GM10248 (cell line): ENCODE data around the gene UGT1A6.

ENCODE experiments used
- CTCF ChIA-PET: fragments of 300-600 bp; sonication (Branson Sonifier 250); formaldehyde crosslinking; extraction: SDS; loops from one replicate; lab custom pipeline; 2021; ENCODE audit warnings: antibody characterized with exemption; lab: Yijun Ruan, JAX
- POLR2A ChIA-PET: fragments of 350-650 bp; sonication (Branson Sonifier 250); formaldehyde crosslinking; extraction: SDS; loops from one replicate; lab custom pipeline; 2020; ENCODE audit warnings: antibody characterized with exemption; lab: Yijun Ruan, JAX
- DNase-seq: peaks from one replicate; pipeline ENCODE4 v3.0.0; 2012; ENCODE audit errors: extremely low spot score
- CTCF ChIP-seq: IDR thresholded peaks from 2 replicates; pipeline ENCODE4 v1.5.1; 2012; ENCODE audit warnings: mild to moderate bottlenecking, low read depth; ENCODE audit errors: extremely low read depth, missing control alignments, control extremely low read depth

Gene UGT1A6

GRCh38 chr2:233820774-233821105 is 128.1 kb downstream of the UGT1A6 start:
- no peak for DNase-seq
- no peak for TF ChIP-seq CTCF
- CTCF ChIA-PET = interaction anchor here (1.6 kb wide), 1 partner anchor 31 kb away, joined by 3 read pairs; no protein-coding TSS in a partner anchor
- POLR2A ChIA-PET = no interaction called here

GRCh38 chr2:233821196-233821595 is 128.5 kb downstream of the UGT1A6 start:
- ChIA-PET CTCF (no interaction called here), POLR2A (no interaction called here)
- no peak for DNase-seq
- TF ChIP-seq CTCF = no peak

DNA sequence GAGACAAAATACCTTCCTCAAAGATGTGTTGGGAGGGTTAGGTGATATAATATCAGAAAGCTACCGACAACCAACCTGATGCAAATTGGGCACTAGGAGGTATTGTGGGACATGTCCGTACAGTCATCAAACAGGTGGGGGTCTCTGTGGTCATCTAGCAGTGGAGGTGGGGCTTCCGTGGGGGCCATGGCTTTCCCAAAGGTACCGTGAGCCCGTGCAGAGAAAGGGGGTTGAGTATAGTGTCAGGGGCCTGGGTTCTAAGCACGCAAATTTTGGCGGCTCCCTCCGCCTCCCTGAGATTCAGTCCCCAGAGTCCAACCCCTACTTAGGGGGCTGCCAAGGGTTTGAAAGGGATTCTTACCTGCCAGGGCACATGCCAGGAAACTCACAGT is 129.0 kb downstream of the UGT1A6 start:
- ChIA-PET CTCF (no interaction called here), POLR2A (no interaction called here)
- DNase-seq = no peak
- TF ChIP-seq CTCF = no peak

- CTCF ChIA-PET = no interaction called here
- TF ChIP-seq CTCF = no peak
- DNase-seq = no peak
- POLR2A ChIA-PET = interaction anchor here (0.5 to 0.6 kb wide), 2 partner anchors 421 to 1308 kb away, joined by 3 read pairs; no protein-coding TSS in a partner anchor
Measured at GRCh38 chr2:233822101-233822771, 129.5 kb downstream of the UGT1A6 start.
